Measurements from ENCODE around the gene VRK1.
"Not testable (repeated sequence)": the region's sequence is repeated elsewhere in the genome, so short reads cannot be mapped to it uniquely, and the experiment has no call there.

VRK1 gene

DNA sequence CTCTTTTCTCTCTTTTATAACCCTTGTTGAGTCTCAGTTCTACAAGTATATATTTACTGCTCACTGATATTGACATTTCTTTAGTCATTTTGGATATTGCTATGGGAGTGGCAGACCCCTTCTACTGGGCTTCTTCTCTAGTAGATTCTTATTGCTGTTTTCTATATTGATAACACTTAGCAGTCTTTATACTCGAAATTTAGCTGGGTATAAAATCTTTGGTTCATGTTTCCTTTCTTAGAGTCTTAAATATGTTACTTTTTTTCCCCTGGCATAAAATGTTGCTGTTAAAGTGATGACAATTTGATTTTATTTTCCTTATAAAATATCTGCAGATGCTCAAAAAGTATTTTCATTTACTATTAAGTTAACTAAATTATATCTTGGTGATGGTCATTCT lies 32.6 kb downstream of the VRK1 start:
- DNase-seq = no peak

GRCh38 chr14:96830946-96831345 lies 33.8 kb downstream of the VRK1 start:
- no peak for DNase-seq

- DNase-seq = no peak
Observed at GRCh38 chr14:96832351-96832750, 35.2 kb downstream of the VRK1 start.

DNA sequence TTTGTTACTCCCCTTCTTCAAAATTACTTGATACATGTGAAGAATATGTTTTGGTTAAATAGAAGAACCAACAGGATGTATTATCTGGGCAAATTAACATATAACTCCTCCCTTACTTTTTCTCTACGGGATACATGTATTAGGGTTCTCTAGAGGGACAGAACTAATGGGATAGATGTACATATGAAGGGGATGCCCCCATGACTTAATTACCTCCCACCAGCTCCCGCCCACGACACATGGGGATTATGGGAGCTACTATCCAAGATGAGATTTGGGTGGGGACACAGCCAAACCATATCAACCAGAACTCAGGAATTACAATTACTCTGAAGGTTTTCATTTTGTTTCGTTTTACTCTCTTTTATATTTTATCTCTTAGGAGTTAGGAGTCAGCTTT lies 41.3 kb downstream of the VRK1 start:
- DNase-seq = no peak

- DNase-seq = no peak
Observed at GRCh38 chr14:96839251-96839650, 42.1 kb downstream of the VRK1 start.

DNA sequence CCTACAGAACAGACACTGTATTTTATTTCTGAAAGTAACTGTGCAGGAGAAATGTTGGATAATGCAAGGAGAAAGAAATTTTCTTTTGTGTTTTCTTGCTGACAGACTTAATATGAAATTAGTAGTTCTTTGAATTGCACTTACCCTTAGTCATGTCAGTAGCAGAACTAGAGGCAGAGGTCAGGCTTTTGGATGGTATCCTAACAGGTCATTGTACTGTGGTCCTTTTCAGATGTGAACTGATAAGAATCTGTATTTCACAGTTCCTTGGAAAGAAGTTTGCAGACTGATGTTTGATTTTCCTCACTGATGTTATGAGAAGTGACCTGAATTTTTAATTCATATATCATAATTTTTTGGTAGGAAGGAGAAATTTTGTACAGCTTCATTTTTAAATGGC lies 46.0 kb downstream of the VRK1 start:
- no peak for DNase-seq

- no peak for DNase-seq
Observed at GRCh38 chr14:96844857-96845570, 47.8 kb downstream of the VRK1 start.

- DNase-seq = no peak
Observed at GRCh38 chr14:96847451-96847850, 50.3 kb downstream of the VRK1 start.

DNA sequence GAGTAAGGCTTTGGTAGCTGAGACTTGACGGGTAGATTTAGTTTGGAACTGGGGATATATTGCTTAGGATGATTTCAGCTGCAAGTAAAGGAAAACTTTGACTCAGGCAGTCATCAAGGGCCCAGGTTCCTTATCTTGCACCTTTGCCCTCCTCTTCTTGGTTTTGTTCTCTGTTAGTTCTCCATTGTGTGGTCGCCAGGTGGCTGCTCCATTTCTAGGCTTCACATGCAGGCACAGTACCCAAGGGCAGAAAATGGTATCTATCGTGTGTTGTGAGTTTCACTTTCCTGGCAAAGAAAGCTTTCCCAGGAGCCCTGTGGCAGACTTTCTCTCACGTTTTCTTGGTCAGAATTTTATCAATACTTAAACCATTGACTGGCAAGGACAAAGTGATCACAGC lies 50.8 kb downstream of the VRK1 start:
- no peak for DNase-seq

DNA sequence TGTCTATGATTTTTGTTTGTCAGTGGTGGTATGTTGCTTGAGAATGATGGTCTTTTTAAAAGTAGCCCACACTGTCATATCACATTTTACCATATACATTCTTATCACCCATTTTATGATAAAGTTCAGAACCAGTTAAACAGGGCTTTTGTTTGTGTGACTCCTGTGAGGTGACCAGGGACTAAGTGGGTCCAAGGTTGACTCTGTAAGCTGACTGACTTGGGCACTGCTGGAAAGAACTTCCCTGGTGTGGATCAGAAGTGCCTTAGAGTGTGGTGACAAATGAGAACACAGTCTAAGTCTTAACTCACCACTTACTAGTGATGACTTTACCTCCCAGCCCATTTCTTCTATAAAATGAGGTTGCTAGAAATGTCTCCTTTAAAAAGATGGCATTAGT lies 52.6 kb downstream of the VRK1 start:
- no peak for DNase-seq

- DNase-seq = no peak
Observed at GRCh38 chr14:96851694-96852381, 54.7 kb downstream of the VRK1 start.

DNA sequence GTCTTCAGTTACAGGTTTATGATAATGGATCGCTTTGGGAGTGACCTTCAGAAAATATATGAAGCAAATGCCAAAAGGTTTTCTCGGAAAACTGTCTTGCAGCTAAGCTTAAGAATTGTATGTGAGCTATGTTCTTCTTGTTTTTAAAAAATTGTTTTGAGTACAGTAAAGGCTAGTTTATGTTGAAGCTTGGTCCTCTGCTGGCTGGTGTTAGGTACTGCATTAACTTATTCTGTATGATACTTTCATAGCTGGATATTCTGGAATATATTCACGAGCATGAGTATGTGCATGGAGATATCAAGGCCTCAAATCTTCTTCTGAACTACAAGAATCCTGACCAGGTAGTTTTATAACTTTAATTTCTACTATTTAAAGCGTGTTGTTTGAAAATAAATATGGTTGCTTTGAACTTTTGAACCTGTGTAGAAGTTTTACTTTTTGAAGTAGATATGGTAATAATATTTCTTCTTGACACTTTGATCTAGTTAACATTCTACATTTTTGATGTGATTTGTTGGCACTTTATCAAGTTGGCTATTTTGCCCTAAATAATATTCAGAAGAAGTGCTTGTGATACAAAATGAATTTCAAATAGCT lies 55.7 kb downstream of the VRK1 start:
- no peak for DNase-seq

DNA sequence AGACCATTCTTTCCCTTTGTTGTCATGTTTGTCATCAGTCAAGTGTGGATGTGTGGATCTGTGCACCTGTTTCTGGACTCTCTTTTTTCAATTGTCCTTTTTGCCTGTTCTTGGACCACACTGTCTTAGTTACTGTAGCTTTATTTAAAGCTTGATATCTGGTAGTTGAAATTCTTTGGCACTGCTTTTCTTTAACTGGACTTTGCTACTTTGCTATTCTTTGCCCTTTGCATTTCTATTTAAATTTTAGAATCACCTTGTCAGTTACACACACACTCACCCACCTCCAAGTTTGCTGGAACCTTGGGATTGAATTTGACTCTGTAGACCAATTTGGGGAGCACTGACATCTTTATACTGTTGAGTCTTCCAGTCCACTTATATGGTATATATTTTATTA lies 61.5 kb downstream of the VRK1 start:
- no peak for DNase-seq

- no peak for DNase-seq
Observed at GRCh38 chr14:96861568-96862310, 64.6 kb downstream of the VRK1 start.

DNA sequence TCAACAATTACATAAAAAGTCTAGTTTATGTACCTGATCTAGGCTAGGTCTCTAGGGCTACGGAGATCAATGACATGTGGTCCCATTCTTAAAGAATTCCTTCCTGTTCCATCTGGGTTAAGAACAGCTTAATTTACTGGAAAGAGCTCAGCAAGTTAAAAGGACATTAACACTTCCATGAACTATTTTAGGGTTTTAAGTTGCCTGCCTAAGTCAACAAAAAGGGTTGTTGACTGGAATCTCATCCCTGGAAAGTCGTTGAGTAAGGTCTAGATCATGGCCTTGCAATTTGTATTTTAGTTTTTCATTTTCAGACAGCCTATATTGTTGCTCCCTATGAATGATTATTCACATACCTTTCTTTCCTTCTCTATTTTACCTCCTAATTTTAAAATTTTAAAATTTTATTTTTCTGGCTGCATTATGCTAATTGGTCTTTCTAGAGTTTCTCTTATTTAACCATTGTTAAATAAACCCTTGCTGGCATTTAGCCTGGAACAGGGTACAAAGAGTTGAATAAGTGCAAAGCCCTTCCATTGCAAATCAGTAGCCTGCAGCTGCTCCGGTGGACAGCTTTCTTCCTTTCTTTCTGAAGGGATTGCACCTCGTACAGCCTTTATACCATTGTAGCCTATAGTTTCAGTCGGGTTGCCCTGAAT lies 66.3 kb downstream of the VRK1 start:
- DNase-seq = peak; percentile 21

- DNase-seq = no peak
Observed at GRCh38 chr14:96863986-96864330, 66.8 kb downstream of the VRK1 start.

GRCh38 chr14:96867634-96868033 lies 70.5 kb downstream of the VRK1 start:
- no peak for DNase-seq

- DNase-seq = no peak
Observed at GRCh38 chr14:96874127-96874526, 76.9 kb downstream of the VRK1 start.

DNA sequence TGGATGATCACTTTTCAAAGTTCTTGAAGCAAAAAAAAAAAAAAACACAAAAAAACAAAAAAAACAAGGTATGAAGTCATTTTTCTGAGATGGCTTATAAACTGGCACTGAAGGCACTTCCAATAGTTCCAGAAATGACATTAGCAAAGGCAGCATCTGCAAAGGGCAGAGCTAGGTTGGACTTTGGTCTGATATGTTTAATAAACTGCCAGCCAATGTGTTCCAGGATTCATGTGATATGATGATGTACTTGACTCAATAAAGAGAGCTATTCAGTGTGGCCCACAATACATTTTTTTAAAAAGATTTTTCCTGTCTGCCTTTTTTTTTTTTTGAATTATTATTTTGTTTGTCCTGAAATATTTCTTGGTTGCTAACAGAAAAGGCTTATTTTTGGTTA lies 79.6 kb downstream of the VRK1 start:
- DNase-seq = no peak

GRCh38 chr14:96881713-96882112 lies 84.5 kb downstream of the VRK1 start:
- DNase-seq = no peak

DNA sequence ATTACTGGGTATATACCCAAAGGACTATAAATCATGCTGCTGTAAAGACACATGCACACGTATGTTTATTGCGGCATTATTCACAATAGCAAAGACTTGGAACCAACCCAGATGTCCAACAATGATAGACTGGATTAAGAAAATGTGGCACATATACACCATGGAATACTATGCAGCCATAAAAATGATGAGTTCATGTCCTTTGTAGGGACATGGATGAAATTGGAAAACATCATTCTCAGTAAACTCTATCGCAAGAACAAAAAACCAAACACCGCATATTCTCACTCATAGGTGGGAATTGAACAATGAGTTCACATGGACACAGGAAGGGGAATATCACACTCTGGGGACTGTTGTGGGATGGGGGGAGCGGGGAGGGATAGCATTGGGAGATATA lies 86.8 kb downstream of the VRK1 start:
- not testable (repeated sequence) for DNase-seq

- peak; percentile 84 for DNase-seq
Observed at GRCh38 chr14:96888158-96888557, 91.0 kb downstream of the VRK1 start.

- DNase-seq = peak; percentile 98
Observed at GRCh38 chr14:96888593-96888992, 91.4 kb downstream of the VRK1 start.
